ENCODE measurements around the gene PA2G4.

Gene PA2G4

GRCh38 chr12:56157201-56158028 lies 53.1 kb downstream of the PA2G4 start:
- DNase-seq (ENCODE audit: low spot score): peak; percentile 48
- H3K27me3 Mint-ChIP-seq (ENCODE audit: low read depth): no peaks in the 10 kb centered on the region
- no peaks in the 10 kb centered on the region for H3K9me3 Mint-ChIP-seq
- H3K27ac Mint-ChIP-seq: peak overlapping the region; percentile 98
- H3K4me3 Mint-ChIP-seq: peak overlapping the region; percentile 94
- peaks cover 39% of the 10 kb centered on the region for H3K4me1 Mint-ChIP-seq (ENCODE audit: low read depth)
- H3K36me3 Mint-ChIP-seq (ENCODE audit: low read depth): peaks cover 56% of the 10 kb centered on the region

GRCh38 chr12:56158029-56158925 lies 53.9 kb downstream of the PA2G4 start, which contains the start of gene MYL6:
TSS of gene MYL6 (plus strand) at chr12:56158359. CDS start at chr12:56158402, 43 bp downstream.
- Mint-ChIP-seq H3K27ac (peak within 1 kb of the TSS; percentile 98), H3K4me1 (ENCODE audit: low read depth) (peaks cover 37% of the 10 kb centered on the region), H3K36me3 (ENCODE audit: low read depth) (peaks cover 61% of the 10 kb centered on the region), H3K27me3 (ENCODE audit: low read depth) (no peaks in the 10 kb centered on the region), H3K4me3 (peak within 1 kb of the TSS; percentile 94), H3K9me3 (no peaks in the 10 kb centered on the region)
- peak; percentile 92 for DNase-seq (ENCODE audit: low spot score)

GRCh38 chr12:56158926-56159461 lies 54.6 kb downstream of the PA2G4 start:
- H3K36me3 Mint-ChIP-seq (ENCODE audit: low read depth): peaks cover 69% of the 10 kb centered on the region
- DNase-seq (ENCODE audit: low spot score): no peak
- no peaks in the 10 kb centered on the region for H3K27me3 Mint-ChIP-seq (ENCODE audit: low read depth)
- H3K4me3 Mint-ChIP-seq: peak overlapping the region; percentile 94
- H3K9me3 Mint-ChIP-seq: no peaks in the 10 kb centered on the region
- H3K4me1 Mint-ChIP-seq (ENCODE audit: low read depth): peaks cover 30% of the 10 kb centered on the region
- H3K27ac Mint-ChIP-seq: peak overlapping the region; percentile 98

- Mint-ChIP-seq H3K4me1 (ENCODE audit: low read depth) (peaks cover 28% of the 10 kb centered on the region), H3K27ac (peak overlapping the region; percentile 98), H3K9me3 (no peaks in the 10 kb centered on the region), H3K4me3 (peak overlapping the region; percentile 94), H3K27me3 (ENCODE audit: low read depth) (no peaks in the 10 kb centered on the region), H3K36me3 (ENCODE audit: low read depth) (peaks cover 74% of the 10 kb centered on the region)
- DNase-seq (ENCODE audit: low spot score): no peak
Observed at GRCh38 chr12:56159482-56160192, 55.3 kb downstream of the PA2G4 start.

GRCh38 chr12:56160193-56160763 lies 55.9 kb downstream of the PA2G4 start:
- peak overlapping the region; percentile 94 for H3K4me3 Mint-ChIP-seq
- peaks cover 74% of the 10 kb centered on the region for H3K36me3 Mint-ChIP-seq (ENCODE audit: low read depth)
- H3K27me3 Mint-ChIP-seq (ENCODE audit: low read depth): no peaks in the 10 kb centered on the region
- H3K4me1 Mint-ChIP-seq (ENCODE audit: low read depth): peaks cover 27% of the 10 kb centered on the region
- DNase-seq (ENCODE audit: low spot score): peak; percentile 57
- peak overlapping the region; percentile 98 for H3K27ac Mint-ChIP-seq
- H3K9me3 Mint-ChIP-seq: no peaks in the 10 kb centered on the region

- Mint-ChIP-seq H3K4me3 (peak overlapping the region; percentile 94), H3K9me3 (no peaks in the 10 kb centered on the region), H3K36me3 (ENCODE audit: low read depth) (peaks cover 74% of the 10 kb centered on the region), H3K4me1 (ENCODE audit: low read depth) (peaks cover 25% of the 10 kb centered on the region), H3K27ac (peak overlapping the region; percentile 98), H3K27me3 (ENCODE audit: low read depth) (no peaks in the 10 kb centered on the region)
- DNase-seq (ENCODE audit: low spot score): no peak
Observed at GRCh38 chr12:56160894-56161689, 56.7 kb downstream of the PA2G4 start.

GRCh38 chr12:56161690-56162351 lies 57.5 kb downstream of the PA2G4 start:
- peak overlapping the region; percentile 94 for H3K4me3 Mint-ChIP-seq
- H3K27ac Mint-ChIP-seq: peak overlapping the region; percentile 98
- no peaks in the 10 kb centered on the region for H3K9me3 Mint-ChIP-seq
- peaks cover 25% of the 10 kb centered on the region for H3K4me1 Mint-ChIP-seq (ENCODE audit: low read depth)
- no peaks in the 10 kb centered on the region for H3K27me3 Mint-ChIP-seq (ENCODE audit: low read depth)
- no peak for DNase-seq (ENCODE audit: low spot score)
- peaks cover 74% of the 10 kb centered on the region for H3K36me3 Mint-ChIP-seq (ENCODE audit: low read depth)

- Mint-ChIP-seq H3K4me3 (no peak overlapping the region), H3K4me1 (ENCODE audit: low read depth) (peaks cover 22% of the 10 kb centered on the region), H3K27ac (no peak overlapping the region), H3K36me3 (ENCODE audit: low read depth) (peaks cover 75% of the 10 kb centered on the region), H3K9me3 (no peaks in the 10 kb centered on the region), H3K27me3 (ENCODE audit: low read depth) (no peaks in the 10 kb centered on the region)
- DNase-seq (ENCODE audit: low spot score): no peak
Observed at GRCh38 chr12:56162468-56163290, 58.3 kb downstream of the PA2G4 start.

Measured in T-helper 2 cell treated with Interferon-gamma antibody and Interleukin-4, amounts not matched to agents 5 μg/mL and 100 μg/mL, for 36 hours (primary cell).